ENCODE data around the gene RNPEPL1. TPM values are rescaled to one million over a fixed set of nuclear protein-coding genes. Genes with fewer than 3 reads are reported as not detected.
A peak's percentile ranks its signal among the peaks of the same experiment; 100 is the strongest.

Gene RNPEPL1
- total RNA-seq, 1 experiment from 2014 or later: 22.6 TPM

DNA sequence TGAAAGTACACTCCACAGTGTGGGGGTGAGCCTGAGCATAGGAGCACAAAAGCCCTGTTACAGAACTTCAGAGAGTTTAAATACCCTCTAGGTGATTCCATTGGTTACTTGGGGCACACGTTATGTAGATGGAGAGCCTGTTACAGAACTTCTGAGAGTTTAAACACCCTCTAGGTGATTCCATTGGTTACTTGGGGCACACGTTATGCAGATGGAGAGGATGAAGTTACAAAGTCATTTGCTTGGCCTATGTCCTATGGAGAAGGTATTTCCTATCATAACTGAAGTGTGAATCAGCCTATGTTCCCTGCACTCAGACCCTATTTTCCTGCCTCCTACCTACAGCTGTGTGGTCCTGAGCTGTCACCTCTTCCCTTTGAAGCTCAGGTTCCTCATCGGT, 14.5 kb downstream of the RNPEPL1 start:
- no peak overlapping the region for H3K4me3 Mint-ChIP-seq (ENCODE audit: unreplicated experiment)
- H3K27me3 Mint-ChIP-seq (ENCODE audit: insufficient read depth, unreplicated experiment): no peaks in the 10 kb centered on the region

DNA sequence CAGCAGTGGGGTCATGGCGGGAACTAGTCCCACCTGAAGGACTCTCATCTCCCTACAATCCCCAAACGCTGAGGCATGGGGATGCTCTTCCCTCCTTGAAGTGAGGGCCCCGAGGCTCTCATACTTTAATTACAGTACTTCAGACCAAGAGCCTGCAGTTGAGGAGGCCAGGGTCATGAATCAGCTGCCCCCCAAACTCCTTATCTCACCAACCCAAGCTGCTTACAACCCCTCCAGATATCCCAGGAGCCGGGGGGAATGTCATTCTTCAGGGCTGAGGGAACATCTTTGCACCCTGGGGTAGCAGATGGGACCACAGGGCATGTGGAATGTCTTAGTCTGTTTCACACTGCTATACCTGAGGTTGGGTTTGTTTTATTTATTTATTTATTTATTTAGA, 15.5 kb downstream of the RNPEPL1 start:
- intact Hi-C loops (cut with micrococcal nuclease; ENCODE audit: unreplicated experiment): no loop called here

More for the DNA sequence above, 14.5 kb downstream of the RNPEPL1 start:
- Histone ChIP-seq H3K4me3 (ENCODE audit: low read depth, low read length) (no peak overlapping the region), H3K4me1 (no peaks in the 10 kb centered on the region), H3K27me3 (replicated peaks; ENCODE audit: control insufficient read depth, insufficient read depth, low read length) (no peaks in the 10 kb centered on the region), H3K36me3 (ENCODE audit: control insufficient read depth, insufficient read depth, low read length) (peaks cover 1% of the 10 kb centered on the region; the same call in 1 of the 2 replicates), H3K9me3 (no peaks in the 10 kb centered on the region)
- peaks cover 11% of the 10 kb centered on the region for H3K36me3 Mint-ChIP-seq (ENCODE audit: insufficient read depth, unreplicated experiment)
- DNase-seq: no peak
- no peak overlapping the region for H3K27ac Mint-ChIP-seq (ENCODE audit: unreplicated experiment)
- H3K9me3 Mint-ChIP-seq (ENCODE audit: unreplicated experiment): no peaks in the 10 kb centered on the region
- CTCF ChIA-PET: no interaction called here
- TF ChIP-seq, protein P1, sequence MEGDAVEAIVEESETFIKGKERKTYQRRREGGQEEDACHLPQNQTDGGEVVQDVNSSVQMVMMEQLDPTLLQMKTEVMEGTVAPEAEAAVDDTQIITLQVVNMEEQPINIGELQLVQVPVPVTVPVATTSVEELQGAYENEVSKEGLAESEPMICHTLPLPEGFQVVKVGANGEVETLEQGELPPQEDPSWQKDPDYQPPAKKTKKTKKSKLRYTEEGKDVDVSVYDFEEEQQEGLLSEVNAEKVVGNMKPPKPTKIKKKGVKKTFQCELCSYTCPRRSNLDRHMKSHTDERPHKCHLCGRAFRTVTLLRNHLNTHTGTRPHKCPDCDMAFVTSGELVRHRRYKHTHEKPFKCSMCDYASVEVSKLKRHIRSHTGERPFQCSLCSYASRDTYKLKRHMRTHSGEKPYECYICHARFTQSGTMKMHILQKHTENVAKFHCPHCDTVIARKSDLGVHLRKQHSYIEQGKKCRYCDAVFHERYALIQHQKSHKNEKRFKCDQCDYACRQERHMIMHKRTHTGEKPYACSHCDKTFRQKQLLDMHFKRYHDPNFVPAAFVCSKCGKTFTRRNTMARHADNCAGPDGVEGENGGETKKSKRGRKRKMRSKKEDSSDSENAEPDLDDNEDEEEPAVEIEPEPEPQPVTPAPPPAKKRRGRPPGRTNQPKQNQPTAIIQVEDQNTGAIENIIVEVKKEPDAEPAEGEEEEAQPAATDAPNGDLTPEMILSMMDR (IDR thresholded peaks at IDR 0.05; ENCODE audit: insufficient read depth in 1 of 2, low read depth in 1 of 2, low read length in 1 of 2, severe bottlenecking in 1 of 2, unreplicated experiment in 1 of 2): no peak
- peaks cover 17% of the 10 kb centered on the region for H3K4me1 Mint-ChIP-seq (ENCODE audit: low read depth, unreplicated experiment)
- POLR2A ChIA-PET: no interaction called here
- intact Hi-C loops (cut with micrococcal nuclease; ENCODE audit: unreplicated experiment): no loop called here
- BruUV-seq (replicated peaks): no TSS peak

DNA sequence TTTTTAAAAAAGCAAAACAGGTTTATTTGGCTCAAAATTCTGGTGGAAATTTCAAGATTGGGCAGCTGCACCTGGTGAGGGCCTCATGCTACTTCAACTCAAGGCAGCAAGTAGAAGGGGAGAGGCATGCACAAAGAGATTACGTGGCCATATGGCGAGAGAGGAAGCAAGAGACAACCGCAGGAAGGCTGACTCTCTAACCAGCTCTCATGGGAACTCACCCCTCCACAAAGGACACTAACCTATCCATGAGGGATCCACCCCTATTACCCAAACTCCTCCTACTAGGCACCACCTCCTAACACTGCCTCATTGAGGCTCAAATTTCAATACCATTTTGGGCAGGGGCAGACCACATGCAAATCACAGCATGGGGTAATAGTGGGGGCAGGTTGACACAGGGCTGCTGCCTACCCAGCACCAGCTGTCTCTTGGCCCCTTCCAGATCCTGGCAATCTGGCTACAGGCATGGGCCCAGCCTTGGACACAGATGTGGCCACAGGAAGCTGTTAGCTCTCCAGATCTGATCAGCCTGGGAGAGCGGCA, 16.3 kb downstream of the RNPEPL1 start:
- CTCF ChIA-PET: no interaction called here
- Histone ChIP-seq H3K9me3 (no peaks in the 10 kb centered on the region), H3K4me3 (ENCODE audit: low read depth, low read length) (no peak overlapping the region), H3K4me1 (no peaks in the 10 kb centered on the region), H3K27me3 (replicated peaks; ENCODE audit: control insufficient read depth, insufficient read depth, low read length) (no peaks in the 10 kb centered on the region), H3K36me3 (ENCODE audit: control insufficient read depth, insufficient read depth, low read length) (peaks cover 1% of the 10 kb centered on the region; the same call in 1 of the 2 replicates)
- BruUV-seq (replicated peaks): no TSS peak
- no peak overlapping the region for H3K27ac Mint-ChIP-seq (ENCODE audit: unreplicated experiment)
- POLR2A ChIA-PET: no interaction called here
- no peaks in the 10 kb centered on the region for H3K9me3 Mint-ChIP-seq (ENCODE audit: unreplicated experiment)
- H3K36me3 Mint-ChIP-seq (ENCODE audit: insufficient read depth, unreplicated experiment): peaks cover 11% of the 10 kb centered on the region
- DNase-seq: no peak
- TF ChIP-seq, protein P1 (IDR thresholded peaks at IDR 0.05; ENCODE audit: insufficient read depth in 1 of 2, low read depth in 1 of 2, low read length in 1 of 2, severe bottlenecking in 1 of 2, unreplicated experiment in 1 of 2): no peak
- no peaks in the 10 kb centered on the region for H3K27me3 Mint-ChIP-seq (ENCODE audit: insufficient read depth, unreplicated experiment)
- peak overlapping the region; percentile 51 for H3K4me3 Mint-ChIP-seq (ENCODE audit: unreplicated experiment)
- intact Hi-C loops (cut with micrococcal nuclease; ENCODE audit: unreplicated experiment): no loop called here
- H3K4me1 Mint-ChIP-seq (ENCODE audit: low read depth, unreplicated experiment): peaks cover 29% of the 10 kb centered on the region

More for the DNA sequence above, 15.5 kb downstream of the RNPEPL1 start:
- no TSS peak for BruUV-seq (replicated peaks)
- no peaks in the 10 kb centered on the region for H3K4me1 ChIP-seq
- H3K4me3 ChIP-seq (ENCODE audit: low read depth, low read length): no peak overlapping the region
- ChIA-PET CTCF (no interaction called here), POLR2A (no interaction called here)
- TF ChIP-seq, protein P1 (IDR thresholded peaks at IDR 0.05; ENCODE audit: insufficient read depth in 1 of 2, low read depth in 1 of 2, low read length in 1 of 2, severe bottlenecking in 1 of 2, unreplicated experiment in 1 of 2): no peak
- peaks cover 27% of the 10 kb centered on the region for H3K4me1 Mint-ChIP-seq (ENCODE audit: low read depth, unreplicated experiment)
- H3K36me3 Mint-ChIP-seq (ENCODE audit: insufficient read depth, unreplicated experiment): peaks cover 11% of the 10 kb centered on the region
- H3K27ac Mint-ChIP-seq (ENCODE audit: unreplicated experiment): no peak overlapping the region
- DNase-seq: no peak
- no peaks in the 10 kb centered on the region for H3K9me3 Mint-ChIP-seq (ENCODE audit: unreplicated experiment)
- H3K36me3 ChIP-seq (ENCODE audit: control insufficient read depth, insufficient read depth, low read length): peaks cover 1% of the 10 kb centered on the region; the same call in 1 of the 2 replicates
- no peaks in the 10 kb centered on the region for H3K9me3 ChIP-seq
- no peaks in the 10 kb centered on the region for H3K27me3 Mint-ChIP-seq (ENCODE audit: insufficient read depth, unreplicated experiment)
- no peaks in the 10 kb centered on the region for H3K27me3 ChIP-seq (replicated peaks; ENCODE audit: control insufficient read depth, insufficient read depth, low read length)
- no peak overlapping the region for H3K4me3 Mint-ChIP-seq (ENCODE audit: unreplicated experiment)
